Smooth muscle cell of the brain vasculature (primary cell): Measurements from ENCODE around the gene C1QTNF5.

Experiments used
- DNase-seq: peaks from one replicate; pipeline ENCODE4 v3.0.0-alpha.2; 2012; ENCODE audit warnings: low read depth, low spot score

The C1QTNF5 gene

GRCh38 chr11:119373059-119373920 lies 32.6 kb upstream of the C1QTNF5 start:
- DNase-seq = no peak

- DNase-seq = no peak
These were observed 31.8 kb upstream of the C1QTNF5 start for GRCh38 chr11:119372260-119373058.

- DNase-seq = no peak
These were observed 31.1 kb upstream of the C1QTNF5 start for GRCh38 chr11:119371778-119372182.

GRCh38 chr11:119371067-119371601 lies 30.5 kb upstream of the C1QTNF5 start:
- no peak for DNase-seq

- no peak for DNase-seq
These were observed 29.9 kb upstream of the C1QTNF5 start for GRCh38 chr11:119370486-119371046.

GRCh38 chr11:119369132-119369925 lies 28.6 kb upstream of the C1QTNF5 start:
- DNase-seq = no peak

GRCh38 chr11:119368121-119369034 lies 27.7 kb upstream of the C1QTNF5 start:
- no peak for DNase-seq

- no peak for DNase-seq
These were observed 27.0 kb upstream of the C1QTNF5 start for GRCh38 chr11:119367661-119368120.

- no peak for DNase-seq
These were observed 26.3 kb upstream of the C1QTNF5 start for GRCh38 chr11:119366690-119367620.

- no peak for DNase-seq
These were observed 24.4 kb upstream of the C1QTNF5 start for GRCh38 chr11:119365071-119365591.

GRCh38 chr11:119363851-119364590 lies 23.3 kb upstream of the C1QTNF5 start:
- DNase-seq = no peak

- no peak for DNase-seq
These were observed 22.6 kb upstream of the C1QTNF5 start for GRCh38 chr11:119363081-119363850.

- DNase-seq = no peak
These were observed 22.0 kb upstream of the C1QTNF5 start for GRCh38 chr11:119362741-119363080.

- no peak for DNase-seq
These were observed 21.4 kb upstream of the C1QTNF5 start for GRCh38 chr11:119361941-119362725.

GRCh38 chr11:119361056-119361787 lies 20.5 kb upstream of the C1QTNF5 start:
- no peak for DNase-seq
